CD14-positive monocyte (primary cell): ENCODE measurements around the gene EPHA4. TPM values are rescaled to one million over a fixed set of nuclear protein-coding genes. Genes with fewer than 3 reads are reported as not detected.

Source experiments
- DNase-seq, 3 donors: peaks; one replicate each; pipeline ENCODE4 v3.0.0-alpha.2; 2011 to 2022
- H2AFZ ChIP-seq: 2 replicates; pipeline ENCODE4 v1.6.0; 2012; ENCODE audit warnings: mild to moderate bottlenecking, low read depth, low read length, inconsistent platforms; ENCODE audit not compliant: insufficient read depth, poor library complexity, severe bottlenecking
- H3K27ac ChIP-seq, 2 donors: 1 replicate in 1 of 2; 2 replicates in 1 of 2; pipeline ENCODE4 v1.5.1; 2012 to 2013; ENCODE audit warnings: low read length in 2 of 2, control low read depth in 1 of 2, inconsistent platforms in 1 of 2, low read depth in 1 of 2, mild to moderate bottlenecking in 1 of 2
- H3K27me3 ChIP-seq, 2 donors: one replicate each; pipeline versions ENCODE4 v1.6.0 to v1.6.1; 2011 to 2013; ENCODE audit warnings: low read length in 2 of 2; ENCODE audit not compliant: control insufficient read depth in 2 of 2, insufficient read depth in 2 of 2
- H3K36me3 ChIP-seq, 2 donors: replicated peaks in 1 of 2; 1 replicate in 1 of 2; 2 replicates in 1 of 2; pipeline versions ENCODE4 v1.5.1 to v1.6.1; 2012 to 2013; ENCODE audit warnings: low read length in 2 of 2, control low read depth in 1 of 2, inconsistent platforms in 1 of 2, mild to moderate bottlenecking in 1 of 2; ENCODE audit not compliant: insufficient read depth in 2 of 2, control insufficient read depth in 1 of 2
- H3K4me1 ChIP-seq, 2 donors: 1 replicate in 1 of 2; 2 replicates in 1 of 2; pipeline versions ENCODE4 v1.5.1 to v1.6.1; 2012 to 2013; ENCODE audit warnings: low read length in 2 of 2, control low read depth in 1 of 2, inconsistent platforms in 1 of 2, mild to moderate bottlenecking in 1 of 2, moderate library complexity in 1 of 2; ENCODE audit not compliant: insufficient read depth in 2 of 2, control insufficient read depth in 1 of 2
- H3K4me2 ChIP-seq: replicated peaks from 2 replicates; pipeline ENCODE3; 2012; ENCODE audit warnings: low read length, moderate library complexity, mild to moderate bottlenecking; ENCODE audit not compliant: poor library complexity, severe bottlenecking; ENCODE audit errors: extremely low read depth
- H3K4me3 ChIP-seq, 3 experiments: fragments of 200-600 bp in 1 of 3; sonication (generic) in 1 of 3; replicated peaks in 1 of 3; 1 replicate in 2 of 3; 2 replicates in 1 of 3; pipeline ENCODE4 v1.5.1; 2011 to 2013; ENCODE audit warnings: low read length in 3 of 3, mild to moderate bottlenecking in 3 of 3, control low read depth in 2 of 3, low read depth in 2 of 3, inconsistent platforms in 1 of 3, moderate library complexity in 1 of 3
- H3K79me2 ChIP-seq: 2 replicates; pipeline ENCODE4 v1.6.0; 2012; ENCODE audit warnings: mild to moderate bottlenecking, control low read depth, inconsistent platforms, low read length, moderate library complexity; ENCODE audit not compliant: insufficient read depth
- H3K9ac ChIP-seq: 2 replicates; pipeline ENCODE4 v1.6.0; 2017; ENCODE audit warnings: low read length, mild to moderate bottlenecking; ENCODE audit not compliant: insufficient read depth, poor library complexity, severe bottlenecking
- H3K9me3 ChIP-seq, 2 donors: replicated peaks in 1 of 2; 1 replicate in 1 of 2; 2 replicates in 1 of 2; pipeline versions ENCODE4 v1.5.1 to v1.6.1; 2012 to 2013; ENCODE audit warnings: low read length in 2 of 2, control low read depth in 1 of 2; ENCODE audit not compliant: control insufficient read depth in 1 of 2, insufficient read depth in 1 of 2
- H4K20me1 ChIP-seq: 2 replicates; pipeline ENCODE4 v1.6.0; 2012; ENCODE audit warnings: mild to moderate bottlenecking, low read length, control low read depth, moderate library complexity; ENCODE audit not compliant: insufficient read depth
- H3K27ac Mint-ChIP-seq, 7 donors: one replicate each; pipeline ENCODE4 v1.8.0; 2020; ENCODE audit warnings: mild to moderate bottlenecking in 7 of 7, mixed read lengths in 7 of 7, moderate library complexity in 6 of 7, inconsistent platforms in 2 of 7
- H3K27me3 Mint-ChIP-seq, 3 donors: one replicate each; pipeline ENCODE4 v1.8.0; 2021 to 2022; ENCODE audit warnings: low read depth in 3 of 3, mild to moderate bottlenecking in 3 of 3, mixed read lengths in 3 of 3, moderate library complexity in 3 of 3, inconsistent platforms in 1 of 3
- H3K36me3 Mint-ChIP-seq, 2 donors: one replicate each; pipeline ENCODE4 v1.8.0; 2020; ENCODE audit warnings: mixed read lengths in 2 of 2, inconsistent platforms in 1 of 2, mild to moderate bottlenecking in 1 of 2
- H3K4me1 Mint-ChIP-seq: one replicate; pipeline ENCODE4 v1.8.0; 2020; ENCODE audit warnings: mild to moderate bottlenecking, mixed read lengths
- H3K4me3 Mint-ChIP-seq, 2 donors: one replicate each; pipeline ENCODE4 v1.8.0; 2020; ENCODE audit warnings: mild to moderate bottlenecking in 2 of 2, mixed read lengths in 2 of 2, moderate library complexity in 1 of 2
- H3K9me3 Mint-ChIP-seq, 7 donors: one replicate each; pipeline ENCODE4 v1.8.0; 2020 to 2022; ENCODE audit warnings: mixed read lengths in 7 of 7, mild to moderate bottlenecking in 6 of 7, moderate library complexity in 6 of 7, inconsistent platforms in 2 of 7
- WGBS: methylation state at CpG from one replicate; pipeline ENCODE4 v1.1.5; 2013; ENCODE audit warnings: missing lambda C conversion rate; ENCODE audit not compliant: insufficient coverage; 5-methylcytosine and 5-hydroxymethylcytosine counted together
- intact Hi-C, 2 donors: fragments of 100-400 bp; cut with micrococcal nuclease; formaldehyde crosslinking; loops; one replicate each; pipeline versions ENCODE4 v1.15.0 to v1.15.1; 2023
- polyA plus RNA-seq, 3 donors: library from polyadenylated mRNA; depleted of rRNA in 1 of 3; unstranded in 2 of 3; stranded (reverse) in 1 of 3; fragments of 300-500 nt in 2 of 3; fragments of >200 nt in 1 of 3; fragmentation: Illumina TruSeq in 2 of 3; gene quantifications; 1 replicate in 2 of 3; 2 replicates in 1 of 3; pipeline ENCODE4 v1.2.3, GENCODE V29; 2012 to 2021
- TF ChIP-seq, protein P1 (sequence below): fragments of 200-600 bp; IDR thresholded peaks from one replicate; pipeline ENCODE4 v1.8.0; 2022; ENCODE audit warnings: antibody characterized with exemption, mild to moderate bottlenecking

Gene EPHA4
- polyA plus RNA-seq, 3 donors, result 0.15 to 0.31 TPM; not detected in 1

DNA sequence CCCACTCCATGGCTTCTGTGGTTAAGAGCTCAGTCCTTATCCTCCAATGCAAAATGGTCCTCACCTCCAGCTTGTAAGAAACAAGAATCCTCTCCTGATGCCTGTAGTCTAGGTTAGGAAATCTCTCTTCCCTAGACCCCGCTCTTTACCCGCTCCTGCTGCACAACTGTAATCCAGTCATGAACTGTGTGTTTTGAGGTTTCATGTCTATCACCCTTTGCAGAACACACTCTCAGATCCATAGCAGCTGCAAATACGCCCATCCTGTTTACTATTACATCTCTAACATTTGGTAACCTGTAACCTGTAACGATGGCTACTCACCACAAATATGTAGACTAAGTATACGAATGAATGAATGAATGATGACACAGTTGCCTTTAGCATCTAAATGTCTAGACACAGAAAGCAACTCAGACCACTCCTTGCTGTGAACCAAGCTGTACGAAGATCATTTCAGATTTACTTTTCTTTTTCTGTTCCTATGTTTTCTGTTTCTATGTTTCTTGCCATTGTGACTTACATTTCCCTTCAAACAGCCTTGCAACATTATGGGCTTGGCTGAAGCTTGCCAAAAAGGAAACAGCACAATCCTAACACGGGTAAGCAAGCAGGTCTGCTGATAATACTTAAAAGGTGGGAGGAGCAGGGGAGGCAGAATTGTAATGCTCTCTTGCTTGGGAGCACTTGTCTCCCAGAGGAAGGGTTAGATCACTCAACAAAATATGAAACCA is 53.7 kb downstream of the EPHA4 start:
- 65% methylated on average over 3 of the region's 7 CpGs for WGBS
- H3K27me3 Mint-ChIP-seq, result peaks cover 0 to 2% (median 2%) of the 10 kb centered on the region in 3 donors

DNA sequence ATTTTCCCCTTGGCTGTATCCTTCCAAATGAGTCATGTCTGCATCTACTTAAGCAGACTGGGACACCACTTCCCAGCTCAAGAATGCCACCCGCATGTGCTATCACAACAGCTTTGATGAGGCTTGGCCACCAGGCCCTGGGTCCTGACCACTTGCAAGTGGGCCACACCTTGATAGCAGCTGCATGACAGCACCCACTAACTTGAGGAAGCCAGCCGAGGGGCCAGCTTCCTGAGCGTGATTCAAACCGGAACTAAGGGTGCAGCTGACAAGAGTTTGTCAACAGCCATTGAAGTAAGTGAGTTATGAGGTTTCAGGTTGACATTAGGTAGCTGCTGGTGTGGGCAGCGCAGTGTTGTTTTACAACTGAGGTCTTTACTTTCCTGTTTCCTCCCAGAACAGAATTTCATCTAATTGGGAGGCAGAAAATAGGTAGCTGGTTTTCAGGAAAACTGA is 54.4 kb downstream of the EPHA4 start:
- WGBS, result 50% methylated on average over 1 of the region's 5 CpGs
- H3K4me1 Mint-ChIP-seq, result peaks cover 14% of the 10 kb centered on the region
- H3K9me3 Mint-ChIP-seq, result no peaks in the 10 kb centered on the region
- no peak overlapping the region for H2AFZ ChIP-seq
- peak overlapping the region in 1 of 3 experiments; percentile 16 for H3K4me3 ChIP-seq
- H3K27me3 ChIP-seq, result no peaks in the 10 kb centered on the region
- no peak overlapping the region for H3K9ac ChIP-seq
- DNase-seq, result peak; percentile 7 to 48 (median 15)
- intact Hi-C loops, result no loop called here
- H3K4me3 Mint-ChIP-seq, result no peak overlapping the region
- peak overlapping the region; percentile 22 for H3K4me2 ChIP-seq
- peaks cover 12 to 28% of the 10 kb centered on the region in 2 donors for H3K4me1 ChIP-seq
- no peak overlapping the region for H3K27ac ChIP-seq
- TF ChIP-seq, protein P1, sequence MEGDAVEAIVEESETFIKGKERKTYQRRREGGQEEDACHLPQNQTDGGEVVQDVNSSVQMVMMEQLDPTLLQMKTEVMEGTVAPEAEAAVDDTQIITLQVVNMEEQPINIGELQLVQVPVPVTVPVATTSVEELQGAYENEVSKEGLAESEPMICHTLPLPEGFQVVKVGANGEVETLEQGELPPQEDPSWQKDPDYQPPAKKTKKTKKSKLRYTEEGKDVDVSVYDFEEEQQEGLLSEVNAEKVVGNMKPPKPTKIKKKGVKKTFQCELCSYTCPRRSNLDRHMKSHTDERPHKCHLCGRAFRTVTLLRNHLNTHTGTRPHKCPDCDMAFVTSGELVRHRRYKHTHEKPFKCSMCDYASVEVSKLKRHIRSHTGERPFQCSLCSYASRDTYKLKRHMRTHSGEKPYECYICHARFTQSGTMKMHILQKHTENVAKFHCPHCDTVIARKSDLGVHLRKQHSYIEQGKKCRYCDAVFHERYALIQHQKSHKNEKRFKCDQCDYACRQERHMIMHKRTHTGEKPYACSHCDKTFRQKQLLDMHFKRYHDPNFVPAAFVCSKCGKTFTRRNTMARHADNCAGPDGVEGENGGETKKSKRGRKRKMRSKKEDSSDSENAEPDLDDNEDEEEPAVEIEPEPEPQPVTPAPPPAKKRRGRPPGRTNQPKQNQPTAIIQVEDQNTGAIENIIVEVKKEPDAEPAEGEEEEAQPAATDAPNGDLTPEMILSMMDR, result no peak
- H3K27ac Mint-ChIP-seq, result no peak overlapping the region
- H4K20me1 ChIP-seq, result no peaks in the 10 kb centered on the region
- H3K36me3 Mint-ChIP-seq, result no peaks in the 10 kb centered on the region
- H3K27me3 Mint-ChIP-seq, result no peaks in the 10 kb centered on the region
- H3K79me2 ChIP-seq, result no peaks in the 10 kb centered on the region
- no peaks in the 10 kb centered on the region for H3K9me3 ChIP-seq
- no peaks in the 10 kb centered on the region for H3K36me3 ChIP-seq

More for the DNA sequence above, 53.7 kb downstream of the EPHA4 start:
- Histone ChIP-seq H3K79me2 (no peaks in the 10 kb centered on the region), H3K9ac (no peak overlapping the region), H3K36me3 (no peaks in the 10 kb centered on the region), H4K20me1 (no peaks in the 10 kb centered on the region), H3K4me3 (no peak overlapping the region), H3K27me3 (no peaks in the 10 kb centered on the region), H2AFZ (no peak overlapping the region), H3K4me2 (peak overlapping the region; percentile 22), H3K4me1 (peaks cover 12 to 28% of the 10 kb centered on the region in 2 donors), H3K27ac (no peak overlapping the region), H3K9me3 (no peaks in the 10 kb centered on the region)
- H3K4me1 Mint-ChIP-seq, result peaks cover 14% of the 10 kb centered on the region
- H3K4me3 Mint-ChIP-seq, result no peak overlapping the region
- no peaks in the 10 kb centered on the region for H3K36me3 Mint-ChIP-seq
- no peak overlapping the region for H3K27ac Mint-ChIP-seq
- no peak for DNase-seq
- TF ChIP-seq, protein P1, result no peak
- no peaks in the 10 kb centered on the region for H3K9me3 Mint-ChIP-seq
- intact Hi-C loops, result no loop called here
